Caco-2 (cell line): Measurements from ENCODE around the gene CEP164. TPM values are rescaled to one million over a fixed set of nuclear protein-coding genes. Genes with fewer than 3 reads are reported as not detected.

Experiments used
- BruUV-seq: library from RNA; stranded (reverse); fragments of 400-500 nt; replicated peaks from 2 replicates; lab custom pipeline; 2021; lab: Mats Ljungman, UMichigan
- CTCF ChIA-PET: fragments of 300-600 bp; sonication (Branson Sonifier 250); formaldehyde crosslinking; loops from one replicate; lab custom pipeline; 2022; ENCODE audit warnings: antibody characterized with exemption; lab: Charles Lee
- POLR2A ChIA-PET: fragments of 300-600 bp; sonication (Branson Sonifier 250); formaldehyde crosslinking; loops from one replicate; lab custom pipeline; 2022; ENCODE audit warnings: antibody characterized with exemption; lab: Charles Lee
- DNase-seq, 2 experiments: peaks; one replicate each; pipeline versions ENCODE4 v3.0.0 to v3.0.0-alpha.2; 2020 to 2022
- H3K27me3 ChIP-seq: replicated peaks from 2 replicates; pipeline ENCODE4 v1.6.0; 2011; ENCODE audit warnings: low read length; ENCODE audit not compliant: control insufficient read depth, insufficient read depth
- H3K36me3 ChIP-seq: 2 replicates; pipeline ENCODE4 v1.5.1; 2011; ENCODE audit warnings: low read length; ENCODE audit not compliant: control insufficient read depth, insufficient read depth
- H3K4me1 ChIP-seq: fragments of 250-450 bp; sonication (Bioruptor Pico); 2 replicates; pipeline ENCODE4 v1.5.1; 2020; ENCODE audit warnings: mild to moderate bottlenecking
- H3K4me3 ChIP-seq: 2 replicates; pipeline ENCODE4 v1.5.1; 2011; ENCODE audit warnings: low read depth, mild to moderate bottlenecking, control low read depth, low read length
- H3K9me3 ChIP-seq: fragments of 250-450 bp; sonication (Bioruptor Pico); 2 replicates; pipeline ENCODE4 v1.5.1; 2020; ENCODE audit warnings: mild to moderate bottlenecking, moderate library complexity
- H3K27ac Mint-ChIP-seq: one replicate; pipeline ENCODE4 v1.8.0; 2022; ENCODE audit warnings: mixed read lengths; ENCODE audit not compliant: unreplicated experiment
- H3K27me3 Mint-ChIP-seq: one replicate; pipeline ENCODE4 v1.8.0; 2022; ENCODE audit warnings: mixed read lengths; ENCODE audit not compliant: insufficient read depth, unreplicated experiment
- H3K36me3 Mint-ChIP-seq: one replicate; pipeline ENCODE4 v1.8.0; 2022; ENCODE audit warnings: mild to moderate bottlenecking, mixed read lengths; ENCODE audit not compliant: insufficient read depth, unreplicated experiment
- H3K4me1 Mint-ChIP-seq: one replicate; pipeline ENCODE4 v1.8.0; 2022; ENCODE audit warnings: low read depth, mixed read lengths; ENCODE audit not compliant: unreplicated experiment
- H3K4me3 Mint-ChIP-seq: one replicate; pipeline ENCODE4 v1.8.0; 2022; ENCODE audit warnings: mild to moderate bottlenecking, moderate library complexity, mixed read lengths; ENCODE audit not compliant: unreplicated experiment
- H3K9me3 Mint-ChIP-seq: one replicate; pipeline ENCODE4 v1.8.0; 2022; ENCODE audit warnings: mixed read lengths; ENCODE audit not compliant: unreplicated experiment
- CTCF ChIP-seq, 2 experiments: fragments of 200-600 bp in 1 of 2; IDR thresholded peaks; 1 replicate in 1 of 2; 2 replicates in 1 of 2; pipeline versions ENCODE4 v1.5.1 to v1.8.0; 2011 to 2022; ENCODE audit warnings: antibody characterized with exemption in 1 of 2, control low read depth in 1 of 2, inconsistent platforms in 1 of 2, low read depth in 1 of 2, low read length in 1 of 2, mild to moderate bottlenecking in 1 of 2, moderate library complexity in 1 of 2; ENCODE audit not compliant: insufficient read depth in 1 of 2, severe bottlenecking in 1 of 2, unreplicated experiment in 1 of 2
- intact Hi-C: fragments of 100-400 bp; cut with micrococcal nuclease; formaldehyde crosslinking; loops from one replicate; pipeline ENCODE4 v1.10.0; 2022; ENCODE audit not compliant: unreplicated experiment
- total RNA-seq: library from RNA; stranded (reverse); gene quantifications from 2 replicates; pipeline ENCODE4 v1.2.3, GENCODE V29; 2022

CEP164 gene
- total RNA-seq, 1 experiment from 2014 or later: 48.9 TPM

GRCh38 chr11:117345039-117345438 lies 17.4 kb downstream of the CEP164 start:
- Histone ChIP-seq H3K4me3 (no peak overlapping the region), H3K9me3 (no peaks in the 10 kb centered on the region), H3K36me3 (no peaks in the 10 kb centered on the region; the same call in 1 of the 2 replicates), H3K27me3 (no peaks in the 10 kb centered on the region), H3K4me1 (no peaks in the 10 kb centered on the region)
- ChIA-PET POLR2A (no interaction called here), CTCF (interaction anchor here (0.7 kb wide), 1 partner anchor 121 kb away, joined by 3 read pairs; no protein-coding TSS in a partner anchor)
- no peak overlapping the region for H3K27ac Mint-ChIP-seq
- intact Hi-C loops: no loop called here
- TF ChIP-seq CTCF (IDR thresholded peaks at IDR 0.05; ENCODE audit: insufficient read depth in 1 of 2, low read depth in 1 of 2, low read length in 1 of 2, severe bottlenecking in 1 of 2, unreplicated experiment in 1 of 2): no peak
- peaks cover 5% of the 10 kb centered on the region for H3K36me3 Mint-ChIP-seq
- no TSS peak for BruUV-seq
- no peak overlapping the region for H3K4me3 Mint-ChIP-seq
- DNase-seq: no peak
- H3K9me3 Mint-ChIP-seq: no peaks in the 10 kb centered on the region
- no peaks in the 10 kb centered on the region for H3K27me3 Mint-ChIP-seq
- no peaks in the 10 kb centered on the region for H3K4me1 Mint-ChIP-seq

GRCh38 chr11:117354550-117354949 lies 26.9 kb downstream of the CEP164 start:
- no peak for DNase-seq
- no TSS peak for BruUV-seq
- intact Hi-C loops: no loop called here
- Histone ChIP-seq H3K4me1 (no peaks in the 10 kb centered on the region), H3K9me3 (no peaks in the 10 kb centered on the region), H3K36me3 (peaks cover 2% of the 10 kb centered on the region; the same call in 1 of the 2 replicates), H3K27me3 (no peaks in the 10 kb centered on the region), H3K4me3 (no peak overlapping the region)
- H3K27me3 Mint-ChIP-seq: no peaks in the 10 kb centered on the region
- H3K9me3 Mint-ChIP-seq: no peaks in the 10 kb centered on the region
- POLR2A ChIA-PET: no interaction called here
- H3K4me1 Mint-ChIP-seq: no peaks in the 10 kb centered on the region
- H3K4me3 Mint-ChIP-seq: no peak overlapping the region
- H3K36me3 Mint-ChIP-seq: peaks cover 21% of the 10 kb centered on the region
- CTCF ChIA-PET: no interaction called here
- H3K27ac Mint-ChIP-seq: no peak overlapping the region
- TF ChIP-seq CTCF (IDR thresholded peaks at IDR 0.05; ENCODE audit: insufficient read depth in 1 of 2, low read depth in 1 of 2, low read length in 1 of 2, severe bottlenecking in 1 of 2, unreplicated experiment in 1 of 2): no peak

- H3K27ac Mint-ChIP-seq: no peak overlapping the region
- intact Hi-C loops: no loop called here
- H3K36me3 Mint-ChIP-seq: peaks cover 18% of the 10 kb centered on the region
- Histone ChIP-seq H3K27me3 (no peaks in the 10 kb centered on the region), H3K4me1 (no peaks in the 10 kb centered on the region), H3K4me3 (no peak overlapping the region), H3K9me3 (no peaks in the 10 kb centered on the region), H3K36me3 (peaks cover 2% of the 10 kb centered on the region; the same call in 1 of the 2 replicates)
- CTCF ChIA-PET: no interaction called here
- DNase-seq: peak in 1 of 2 experiments; percentile 34
- TF ChIP-seq CTCF (IDR thresholded peaks at IDR 0.05; ENCODE audit: insufficient read depth in 1 of 2, low read depth in 1 of 2, low read length in 1 of 2, severe bottlenecking in 1 of 2, unreplicated experiment in 1 of 2): peak; percentile 18 to 32
- H3K4me3 Mint-ChIP-seq: no peak overlapping the region
- POLR2A ChIA-PET: no interaction called here
- no peaks in the 10 kb centered on the region for H3K4me1 Mint-ChIP-seq
- BruUV-seq: no TSS peak
- no peaks in the 10 kb centered on the region for H3K9me3 Mint-ChIP-seq
- H3K27me3 Mint-ChIP-seq: no peaks in the 10 kb centered on the region
Measured at GRCh38 chr11:117356126-117356890, 28.7 kb downstream of the CEP164 start.
